HCEC 1CT (cell line): ENCODE results near the gene TTLL12.

ENCODE experiments used
- DNase-seq: peaks from one replicate; pipeline ENCODE4 v3.0.0-alpha.2; 2017

TTLL12 gene

DNA sequence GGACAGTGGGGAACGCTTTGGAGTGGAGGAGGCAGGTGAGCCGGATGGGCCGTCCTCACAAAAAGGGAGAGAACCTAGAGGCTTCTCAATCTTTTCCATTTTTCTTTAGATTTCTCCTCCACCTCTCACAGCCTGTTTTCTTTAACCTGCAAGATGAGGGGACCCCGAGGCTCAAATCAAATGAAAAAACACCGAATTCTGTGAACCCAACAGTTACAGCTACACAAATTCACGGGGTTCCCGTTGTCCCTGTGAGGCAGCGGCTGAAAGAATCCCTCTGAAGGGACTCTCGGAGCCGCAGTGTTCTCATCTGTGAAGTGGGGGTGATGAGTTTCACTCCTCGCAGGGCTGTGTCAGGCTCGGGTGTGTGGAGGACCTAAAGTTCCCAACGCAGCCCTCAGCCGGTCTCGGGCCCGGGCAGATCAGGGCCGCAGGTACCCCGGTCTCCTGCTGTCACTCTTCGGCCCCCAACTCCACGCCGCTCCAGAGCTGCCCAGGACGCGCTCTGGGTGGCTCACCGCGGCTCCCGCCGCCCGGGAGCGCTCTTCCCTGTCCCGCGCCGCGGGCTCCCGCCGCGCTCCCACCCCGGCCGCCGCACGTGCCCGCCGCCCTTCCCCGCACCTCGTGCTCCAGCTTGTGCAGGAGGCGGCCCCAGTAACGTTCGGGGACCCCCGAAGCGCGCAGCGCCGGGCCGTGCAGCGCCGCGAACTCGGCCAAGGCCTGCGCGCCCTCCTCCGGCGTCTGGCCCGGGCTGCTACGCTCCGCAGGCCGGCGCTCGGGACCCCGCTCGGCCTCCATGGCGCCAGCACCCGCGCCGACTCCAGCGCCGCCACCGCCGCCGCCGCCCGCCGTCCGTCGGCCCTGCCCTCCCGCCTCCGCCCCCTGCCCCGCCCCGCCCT, at the start of gene TTLL12:
TSS of gene TTLL12 (minus strand) at position 863 of the 899 bp plus-strand sequence. CDS start at position 798, 65 bp downstream.
- DNase-seq, result peak; percentile 50

DNA sequence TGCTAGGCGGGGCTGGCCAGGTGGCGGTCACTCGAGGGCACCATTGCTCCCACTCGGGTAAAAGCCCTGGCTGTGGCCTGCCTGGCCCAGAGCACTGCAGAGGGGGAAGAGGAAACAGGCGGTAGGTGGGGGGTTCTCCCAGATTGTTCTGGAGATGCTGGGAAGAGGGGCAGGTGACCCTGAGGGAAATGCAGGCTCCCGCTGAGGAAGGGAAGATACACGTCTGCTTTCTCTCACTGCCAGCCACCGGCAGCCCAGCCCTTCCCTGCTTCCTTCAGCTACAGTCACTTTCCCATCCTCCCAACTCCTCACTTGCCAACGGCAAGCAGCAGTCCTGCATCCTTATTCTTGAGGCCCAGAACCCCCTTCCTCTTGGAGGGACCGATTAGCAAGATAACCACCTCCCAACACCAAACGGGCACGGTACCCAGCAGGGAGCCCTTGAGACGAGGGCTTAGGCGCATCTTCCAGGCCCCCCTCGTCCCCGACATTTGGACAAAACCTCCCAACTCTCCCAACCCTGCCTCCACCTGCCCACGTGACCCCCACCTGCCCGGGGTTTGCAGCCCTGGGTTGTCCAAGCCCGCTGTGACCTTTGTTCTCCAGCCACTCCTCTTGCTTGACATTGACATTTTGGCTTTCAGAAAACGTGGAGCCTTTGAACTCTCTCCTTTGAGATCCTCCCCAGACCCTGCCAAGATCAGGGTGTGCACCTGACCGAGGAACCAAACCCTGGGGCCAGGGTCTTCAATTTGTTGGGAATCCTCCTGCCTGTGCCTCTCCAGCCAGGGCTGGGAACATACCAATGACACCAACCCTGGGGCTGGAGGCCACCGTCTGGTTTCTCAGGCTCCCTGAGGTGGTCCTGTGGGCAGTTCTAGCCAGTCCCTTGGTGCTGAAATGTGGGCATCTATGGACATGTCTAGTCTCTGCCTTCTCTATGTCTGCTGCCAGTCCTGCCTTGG, 48.8 kb upstream of the TTLL12 start:
- no peak for DNase-seq

DNA sequence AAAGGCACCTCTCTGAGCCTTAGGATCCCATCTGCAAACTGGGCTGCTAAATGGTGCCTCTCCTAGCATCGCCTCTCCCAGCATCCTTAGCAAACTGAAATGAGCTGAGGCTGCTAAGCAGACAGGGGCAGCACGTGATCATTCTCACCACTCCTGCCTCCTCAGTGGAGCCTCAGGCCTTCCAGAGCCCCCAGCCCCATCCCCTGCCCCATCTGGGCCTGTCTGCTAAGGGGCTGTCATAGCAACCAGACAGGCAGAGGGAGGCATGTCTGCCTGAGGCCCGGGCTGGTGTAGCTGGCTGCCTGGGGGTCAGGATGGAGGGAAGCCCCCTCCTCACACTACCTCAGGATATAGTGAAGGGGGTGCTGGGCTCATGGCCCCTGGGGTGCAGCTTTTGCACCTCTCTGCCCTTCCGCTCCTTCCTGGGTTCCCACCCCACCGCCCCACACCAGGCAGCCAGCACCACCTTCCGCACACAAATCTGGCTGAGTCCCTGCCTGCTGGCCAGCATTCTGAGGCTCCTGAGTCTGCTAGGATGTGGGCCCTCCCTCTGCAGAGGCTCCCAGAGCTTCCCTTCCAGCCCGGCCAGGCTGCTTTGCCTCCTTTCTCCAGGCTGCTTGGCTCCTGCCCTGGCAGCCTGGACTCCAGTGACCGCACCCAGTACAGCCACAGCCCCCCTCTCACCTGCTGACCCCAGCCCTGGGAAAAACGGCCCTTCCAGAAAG, 47.5 kb upstream of the TTLL12 start:
- no peak for DNase-seq

DNA sequence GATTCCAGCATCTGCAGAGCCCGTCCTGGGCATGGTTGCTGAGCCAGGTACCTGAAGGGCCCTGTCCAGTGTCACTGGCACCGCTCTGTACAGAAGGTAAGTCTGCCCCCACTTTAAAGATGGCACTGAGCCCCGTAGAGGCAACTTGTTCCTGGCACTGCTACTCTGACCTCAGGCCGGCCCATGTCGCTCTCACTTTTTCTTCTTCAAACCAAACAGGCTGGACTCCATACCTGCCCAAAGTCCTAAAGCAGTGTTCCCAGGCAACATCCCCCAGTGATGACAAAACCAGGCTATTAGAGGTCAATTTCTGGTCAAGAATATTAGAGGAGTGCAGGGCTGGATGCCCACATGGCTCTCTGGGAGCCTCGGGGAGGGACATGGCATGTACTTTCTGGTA, 46.6 kb upstream of the TTLL12 start:
- DNase-seq, result no peak

DNA sequence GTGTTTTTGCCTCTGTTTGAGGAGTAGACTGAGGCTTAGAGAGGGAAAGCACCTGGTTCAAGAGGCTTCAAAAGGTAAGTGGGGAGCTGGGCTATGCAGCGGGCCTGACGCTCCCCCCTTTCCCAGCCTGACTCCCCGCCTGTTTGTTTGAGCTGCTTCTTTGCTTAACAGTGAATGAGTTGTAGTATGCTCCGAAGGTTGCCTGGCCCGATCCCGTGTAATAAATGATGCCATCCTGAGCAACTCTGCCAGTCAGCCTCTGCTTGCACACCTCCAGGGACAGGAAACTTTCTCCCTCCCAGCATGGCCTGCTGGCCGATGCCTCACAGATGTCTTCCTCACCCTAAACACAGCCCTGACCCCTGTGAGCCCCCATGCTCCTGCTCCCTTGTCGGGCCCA, 45.5 kb upstream of the TTLL12 start:
- DNase-seq, result no peak

DNA sequence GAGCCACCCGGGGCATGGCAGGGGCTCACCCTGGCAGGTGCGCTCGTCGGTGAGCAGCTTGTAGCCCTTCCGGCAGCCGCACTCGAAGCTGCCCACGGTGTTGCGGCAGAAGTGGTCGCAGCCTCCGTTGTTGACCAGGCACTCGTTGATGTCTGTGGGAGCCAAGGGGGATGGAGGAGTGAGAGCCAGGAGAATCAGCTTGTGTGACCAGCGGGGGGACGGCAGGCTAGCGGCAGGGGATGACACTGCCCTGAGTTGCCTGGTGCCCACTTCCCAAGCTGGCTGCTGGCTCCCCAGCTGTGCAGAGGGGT, 44.7 kb upstream of the TTLL12 start:
- no peak for DNase-seq

DNA sequence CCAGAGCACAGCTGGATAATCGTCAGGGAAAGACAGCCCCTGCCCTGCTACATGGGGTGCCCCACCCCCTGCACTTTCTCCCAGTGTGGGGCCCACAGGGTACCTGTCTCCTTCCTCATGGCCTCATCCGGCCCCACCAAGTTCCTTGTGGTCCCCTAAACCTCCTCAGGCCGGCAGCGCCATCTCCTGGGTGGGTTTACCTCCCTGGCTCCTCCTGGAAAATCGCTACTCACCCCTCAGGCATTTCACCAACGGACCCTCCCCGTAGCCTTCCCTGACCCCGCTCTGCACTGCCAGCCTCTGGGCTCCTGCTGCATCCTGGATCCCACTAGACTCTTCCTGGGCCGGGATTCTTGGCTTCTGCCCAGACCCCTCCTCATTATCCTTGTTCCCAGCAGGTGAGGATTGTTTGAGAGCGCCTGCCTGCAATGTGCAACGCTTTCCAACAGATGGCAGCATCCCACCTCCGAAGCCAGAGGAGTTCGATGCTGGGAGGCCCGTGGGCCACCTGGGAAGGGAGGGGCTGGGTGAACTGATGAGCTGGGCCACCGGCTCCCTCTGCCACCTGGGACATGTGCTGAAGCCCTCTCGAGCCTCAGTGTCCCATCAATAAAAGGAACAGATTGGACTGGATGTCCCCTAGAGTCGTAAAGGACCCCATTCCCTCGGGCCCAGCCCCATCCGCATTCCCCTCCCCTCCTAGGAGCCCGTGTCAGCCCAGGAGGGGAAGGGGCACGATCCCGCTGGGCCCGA, 44.2 kb upstream of the TTLL12 start:
- DNase-seq, result peak; percentile 13

DNA sequence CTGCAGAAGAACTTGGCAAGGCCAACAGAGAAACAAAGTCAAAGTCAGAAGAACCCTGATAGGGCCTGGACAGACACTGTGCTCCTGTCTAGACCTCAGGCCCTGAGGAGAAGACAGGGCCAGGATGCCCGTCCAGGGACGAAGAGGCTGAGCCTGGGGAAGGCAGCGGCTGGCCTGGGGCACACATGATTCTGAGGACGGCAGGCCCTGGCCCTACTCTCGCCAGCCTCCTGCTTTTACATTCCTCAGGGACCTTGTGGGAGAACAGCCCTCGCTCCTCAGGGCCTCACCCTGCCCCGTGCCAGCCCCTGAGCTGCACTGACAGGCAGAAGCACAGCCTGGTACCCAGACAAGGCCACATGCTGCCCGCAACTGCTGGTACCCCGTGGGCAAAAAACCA, 43.6 kb upstream of the TTLL12 start:
- no peak for DNase-seq

DNA sequence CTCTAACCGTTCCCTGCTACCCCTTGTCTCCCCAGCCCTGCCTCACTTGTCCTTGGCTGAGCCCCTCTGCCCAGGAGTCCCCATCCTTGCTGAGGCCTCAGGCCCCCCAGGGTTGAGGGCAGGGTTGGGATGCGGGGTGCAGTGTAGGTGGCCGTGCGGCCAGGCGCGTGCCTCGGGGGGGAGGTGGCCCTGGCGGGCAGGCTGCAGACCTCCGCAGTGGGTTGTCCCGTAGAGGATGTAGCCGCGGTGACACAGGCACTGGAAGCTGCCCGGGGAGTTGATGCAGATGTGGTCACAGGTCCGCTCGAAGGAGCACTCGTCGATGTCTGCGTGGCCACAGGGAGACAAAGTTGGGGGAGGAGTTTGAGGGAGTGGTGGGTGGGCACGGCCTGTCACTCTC, 41.9 kb upstream of the TTLL12 start:
- no peak for DNase-seq

DNA sequence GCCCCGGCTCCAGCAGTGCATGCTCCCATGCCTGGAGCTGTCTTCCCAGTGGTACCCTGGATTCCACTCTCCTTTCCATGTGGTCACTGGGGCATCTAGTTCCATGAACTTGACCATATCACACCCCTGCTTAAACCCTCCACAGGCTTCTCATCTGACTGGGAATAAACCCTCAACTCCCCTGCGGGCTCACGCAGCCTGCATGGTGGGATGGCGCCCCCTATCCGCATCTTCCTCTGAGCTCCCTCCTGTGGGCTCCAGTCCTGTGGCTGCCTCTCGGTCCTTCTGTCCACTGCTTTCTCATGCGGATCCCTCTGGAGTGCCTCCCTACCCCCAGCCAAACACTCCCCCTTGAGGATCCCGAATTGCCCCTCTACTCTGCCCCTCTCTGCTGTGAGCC, 41.4 kb upstream of the TTLL12 start:
- DNase-seq, result no peak

DNA sequence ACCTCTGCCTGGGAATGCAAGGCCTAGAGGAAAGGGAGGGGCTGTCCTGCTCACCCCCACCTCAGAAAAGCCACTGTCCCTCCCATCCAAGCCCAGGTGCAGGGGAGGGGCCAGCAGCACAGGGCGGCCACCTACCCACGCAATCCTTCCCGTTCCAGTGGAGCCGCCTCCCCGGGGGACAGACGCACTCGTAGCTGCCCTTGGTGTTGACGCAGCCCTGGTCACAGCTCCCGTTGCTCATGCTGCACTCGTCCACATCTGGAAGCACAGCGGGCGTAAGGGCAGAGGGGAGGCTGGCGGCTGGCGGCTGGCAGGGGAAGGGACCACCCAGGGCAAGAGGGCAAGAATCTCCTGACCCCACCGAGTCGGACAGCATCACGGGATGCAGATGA, 40.3 kb upstream of the TTLL12 start:
- no peak for DNase-seq

DNA sequence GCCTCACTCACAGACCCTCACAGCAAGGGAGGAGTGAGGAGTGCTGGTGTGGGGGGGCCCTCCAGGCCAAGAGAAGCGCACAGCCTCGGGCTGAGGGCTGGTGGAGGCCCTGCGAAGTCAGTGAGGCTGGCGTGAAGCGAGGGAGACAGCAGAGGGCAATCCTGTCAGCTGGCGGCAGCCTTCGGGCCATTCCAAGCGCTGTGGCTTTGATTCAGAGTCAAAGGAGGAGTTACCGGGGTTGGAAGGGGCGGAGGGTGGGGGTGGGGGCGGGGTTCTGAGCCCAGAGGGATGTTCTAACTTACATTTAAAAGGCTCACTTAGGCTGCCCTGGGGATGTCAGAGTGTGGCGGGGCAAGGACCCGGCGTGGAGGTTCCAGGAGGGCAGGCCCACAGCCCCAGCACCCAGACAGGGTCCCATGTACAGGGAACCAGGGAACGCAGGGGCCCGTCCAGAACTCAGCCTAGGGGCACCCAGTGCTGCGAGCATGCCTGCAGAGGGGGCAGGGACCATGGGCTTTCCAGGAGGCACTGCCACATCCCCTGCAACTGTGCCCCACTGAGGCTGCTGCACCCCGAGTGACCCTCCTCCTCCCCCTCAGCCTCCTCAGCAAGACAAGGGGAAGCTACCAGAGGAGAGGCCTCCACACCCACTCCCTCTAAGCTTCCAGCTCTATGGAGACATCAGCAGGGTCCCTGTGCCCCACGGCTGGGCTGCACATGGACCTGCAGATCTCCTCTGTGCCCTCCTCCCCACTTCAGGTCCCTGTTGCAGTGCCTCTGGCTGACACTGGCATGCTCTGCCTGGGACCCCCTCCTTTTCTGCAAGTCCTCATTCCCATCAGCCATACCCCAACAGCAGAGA, 39.7 kb upstream of the TTLL12 start:
- no peak for DNase-seq

DNA sequence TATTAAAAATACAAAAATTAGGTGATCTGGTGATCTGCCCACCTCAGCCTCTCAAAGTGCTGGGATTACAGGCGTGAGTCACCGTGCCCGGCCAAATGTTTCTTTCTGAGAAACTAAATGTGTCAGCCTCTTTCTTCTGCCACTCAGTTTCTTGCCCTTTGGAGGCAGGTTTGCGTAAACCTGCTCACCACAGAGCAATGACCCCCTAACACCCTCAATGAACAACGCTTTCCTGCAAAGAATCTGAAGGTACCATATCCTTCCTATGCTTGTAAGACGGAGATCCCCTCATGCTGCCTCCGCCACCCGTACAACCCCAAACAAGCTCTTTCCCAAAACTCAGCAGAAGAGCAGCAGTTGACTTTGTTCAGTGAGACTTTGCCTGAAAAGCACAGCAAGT, 38.7 kb upstream of the TTLL12 start:
- no peak for DNase-seq

DNA sequence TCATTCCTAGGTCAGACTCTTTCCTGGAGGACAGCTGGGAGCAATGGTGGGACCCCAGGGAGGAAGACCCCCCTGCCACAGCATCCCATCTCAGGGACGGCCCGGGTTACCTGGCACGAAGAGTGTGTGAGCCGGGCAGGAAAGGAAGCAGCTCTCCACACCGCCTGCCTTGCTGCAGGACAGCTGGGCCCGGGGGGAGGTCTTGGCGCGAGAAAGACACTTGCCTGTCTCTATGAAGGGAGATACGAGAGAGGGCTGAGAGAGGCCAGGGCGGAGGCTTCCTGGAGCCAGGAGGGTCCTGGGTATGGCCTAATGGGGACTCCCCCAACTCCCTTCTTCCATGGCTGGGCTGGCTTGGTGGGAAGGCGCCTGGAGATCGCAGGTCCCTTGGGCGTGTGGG, 36.1 kb upstream of the TTLL12 start:
- DNase-seq, result no peak

DNA sequence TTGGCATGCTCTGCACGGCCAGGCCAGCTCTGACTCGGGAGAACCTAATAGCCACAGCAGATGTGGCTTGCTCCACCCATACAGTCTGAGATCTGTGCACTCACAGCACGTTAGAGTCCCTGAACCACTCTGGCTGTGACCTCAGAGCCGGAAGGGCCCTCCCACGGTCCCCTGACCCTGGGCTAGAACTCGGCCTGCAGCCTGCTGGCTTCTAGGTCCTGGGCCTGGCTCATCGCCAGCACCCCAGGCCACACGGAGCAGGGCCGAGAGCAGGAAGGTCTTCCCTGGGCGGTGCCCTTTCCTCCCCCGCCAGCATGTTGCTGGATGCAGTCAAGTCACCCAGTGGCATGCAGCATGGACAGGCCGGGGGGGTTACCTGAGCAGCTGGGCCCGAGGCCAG, 35.3 kb upstream of the TTLL12 start:
- DNase-seq, result no peak

DNA sequence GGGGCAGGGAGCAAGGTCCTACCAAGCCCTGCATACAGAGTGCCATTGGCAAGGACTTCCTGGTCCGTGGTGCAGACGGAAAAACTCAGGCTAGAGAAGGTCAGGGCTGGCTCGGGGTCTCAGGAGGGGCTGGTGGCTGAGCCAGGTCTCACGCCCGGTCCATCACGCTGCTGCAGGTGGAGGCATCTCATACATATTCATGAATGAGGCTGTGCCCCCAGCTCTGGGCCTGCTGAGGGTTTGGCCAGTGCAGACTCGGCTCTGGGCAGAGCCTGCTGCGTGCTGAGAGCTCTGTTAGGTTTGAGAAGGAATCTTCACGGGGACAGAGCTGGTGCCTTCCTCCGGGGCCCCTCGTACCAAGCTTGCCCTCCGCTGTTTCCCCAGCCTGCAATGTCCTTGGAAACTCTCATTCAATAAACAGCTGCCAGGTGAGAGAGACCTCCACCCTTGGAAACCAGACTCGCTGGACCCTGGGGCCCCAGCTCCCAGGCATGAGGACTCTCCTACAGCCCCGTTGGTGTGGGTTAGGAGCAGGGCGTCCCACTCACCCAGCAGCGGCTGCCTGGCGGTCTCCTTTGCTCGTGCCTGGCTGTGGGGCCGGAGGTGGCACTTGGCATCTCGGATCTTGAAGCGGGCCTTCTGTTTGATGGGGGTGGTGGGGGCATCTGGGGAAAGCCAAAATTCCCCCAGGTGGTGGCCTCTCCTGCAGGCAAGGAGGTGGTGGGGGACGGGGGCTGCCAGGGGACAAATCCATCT, 33.9 kb upstream of the TTLL12 start:
- DNase-seq, result no peak

DNA sequence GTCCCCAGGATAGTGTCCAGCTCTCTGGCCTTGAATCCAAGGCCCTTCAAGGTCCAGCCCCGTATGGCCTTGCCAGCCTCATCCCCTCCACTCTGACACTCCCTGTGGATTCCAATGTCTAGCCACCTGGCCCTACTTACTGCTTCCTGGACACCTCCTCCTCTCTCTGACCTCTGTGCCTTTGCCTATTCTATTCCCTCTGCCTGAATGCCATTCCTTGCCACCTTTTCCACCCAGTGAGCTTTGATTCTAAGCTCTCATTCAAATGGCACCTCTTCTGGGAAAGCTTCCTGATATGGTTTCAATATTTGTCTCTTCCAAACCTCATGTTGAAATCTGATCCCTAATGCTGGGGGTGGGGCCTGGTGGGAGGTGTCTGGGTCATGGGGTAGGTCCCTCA, 31.9 kb upstream of the TTLL12 start:
- DNase-seq, result no peak

DNA sequence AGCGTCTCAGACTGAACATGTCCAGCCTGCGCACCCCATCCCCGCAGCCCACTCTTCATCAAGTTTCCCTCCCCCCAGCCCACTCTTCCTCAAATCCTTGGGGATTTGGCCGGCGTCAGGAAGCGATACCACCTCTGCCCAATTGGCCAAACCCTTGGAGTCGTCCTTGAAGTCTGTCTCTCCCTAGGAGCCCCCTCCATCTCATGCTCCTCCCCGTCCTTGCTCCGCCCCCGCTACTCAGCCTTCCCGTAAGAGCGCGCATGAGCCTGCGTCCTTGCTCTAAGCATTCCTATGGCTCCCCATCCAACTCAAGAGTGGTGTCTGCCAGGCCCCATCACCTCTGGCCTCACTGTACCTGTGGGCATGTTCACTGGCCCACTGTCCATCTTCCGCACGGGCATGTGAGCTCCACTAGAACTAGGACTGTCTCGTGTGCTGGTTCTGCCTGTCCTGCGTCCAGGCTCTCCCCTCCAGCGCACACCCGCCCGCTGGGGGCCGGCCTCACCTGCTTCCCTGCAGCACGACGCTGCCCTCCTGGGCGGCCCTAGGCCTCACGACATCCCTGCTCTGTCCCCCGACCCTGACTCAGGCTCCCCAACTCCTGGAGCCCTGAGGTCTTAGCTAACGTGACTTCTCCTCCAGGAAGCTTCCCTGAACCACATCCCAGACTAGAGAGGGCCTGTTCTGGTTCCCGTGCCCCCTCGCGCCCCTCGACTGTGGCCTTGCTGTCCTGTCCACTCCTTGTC, 30.5 kb upstream of the TTLL12 start:
- no peak for DNase-seq

DNA sequence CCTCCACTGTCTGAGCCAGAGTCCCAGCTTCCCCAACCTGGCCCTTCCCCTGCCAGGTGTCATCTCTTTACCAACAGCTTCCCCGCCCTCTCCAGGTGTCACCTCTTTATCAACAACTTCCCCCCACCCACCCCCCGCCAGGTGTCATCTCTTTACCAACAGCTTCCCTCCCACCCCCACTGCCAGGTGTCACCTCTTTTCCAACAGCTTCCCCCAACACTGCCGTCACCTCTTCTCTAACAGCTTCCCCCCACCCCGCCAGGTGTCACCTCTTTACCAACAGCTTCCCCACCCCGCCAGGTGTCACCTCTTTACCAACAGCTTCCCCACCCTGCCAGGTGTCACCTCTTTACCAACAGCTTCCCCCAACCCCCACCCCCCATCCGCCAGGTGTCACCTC, 29.8 kb upstream of the TTLL12 start:
- no peak for DNase-seq

DNA sequence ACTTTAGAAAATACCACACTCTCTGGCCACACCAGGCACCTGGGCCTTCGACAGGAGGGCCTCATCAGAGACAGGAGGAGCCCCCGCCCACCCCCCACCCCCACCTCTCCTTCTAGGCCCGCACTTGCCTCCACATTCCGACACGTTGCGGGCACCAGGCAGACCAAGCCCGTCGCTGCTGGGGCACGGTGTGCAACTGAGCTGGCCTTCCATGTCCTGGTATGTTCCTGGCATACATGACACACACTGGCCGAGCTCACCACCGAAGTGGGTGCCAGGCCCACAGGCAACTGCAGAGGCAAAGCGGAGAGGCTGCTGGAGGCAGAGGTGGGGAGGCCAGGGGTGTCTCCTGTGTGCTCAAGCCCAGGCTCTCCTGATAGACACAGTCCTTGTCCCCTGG, 27.0 kb upstream of the TTLL12 start:
- no peak for DNase-seq
